PC-9 (cell line): Measurements from ENCODE around the gene PFKFB1. TPM values are rescaled to one million over a fixed set of nuclear protein-coding genes. Genes with fewer than 3 reads are reported as not detected.

ENCODE experiments used
- BruUV-seq: library from RNA; stranded (reverse); fragments of 400-500 nt; replicated peaks from 2 replicates; lab custom pipeline; 2021; lab: Mats Ljungman, UMichigan
- CTCF ChIA-PET: fragments of 300-600 bp; sonication (Branson Sonifier 250); formaldehyde crosslinking; loops from one replicate; lab custom pipeline; 2022; ENCODE audit warnings: antibody characterized with exemption; lab: Charles Lee
- POLR2A ChIA-PET: fragments of 300-600 bp; sonication (Branson Sonifier 250); formaldehyde crosslinking; loops from one replicate; lab custom pipeline; 2022; ENCODE audit warnings: antibody characterized with exemption; ENCODE audit not compliant: unreplicated experiment; lab: Charles Lee
- DNase-seq, 2 experiments: peaks; one replicate each; pipeline versions ENCODE4 v3.0.0 to v3.0.0-alpha.2; 2015 to 2022; ENCODE audit warnings: mixed read lengths in 1 of 2
- H2AFZ ChIP-seq: fragments of 200-600 bp; sonication (generic); 2 replicates; pipeline ENCODE4 v1.8.1; 2017; ENCODE audit warnings: antibody characterized with exemption
- H3F3A ChIP-seq: fragments of 200-600 bp; sonication (generic); 2 replicates; pipeline ENCODE4 v1.8.1; 2017; ENCODE audit warnings: antibody characterized with exemption, mild to moderate bottlenecking, low read depth; ENCODE audit not compliant: insufficient read depth
- H3K27ac ChIP-seq: fragments of 200-600 bp; sonication (generic); 2 replicates; pipeline ENCODE4 v1.6.1; 2016; ENCODE audit warnings: mixed run types
- H3K27me3 ChIP-seq: fragments of 200-600 bp; sonication (generic); 2 replicates; pipeline ENCODE4 v1.6.1; 2016; ENCODE audit warnings: low read depth, mixed run types; ENCODE audit not compliant: insufficient read depth
- H3K36me3 ChIP-seq: fragments of 200-600 bp; sonication (generic); 2 replicates; pipeline ENCODE4 v1.6.1; 2016; ENCODE audit warnings: low read depth, mixed run types
- H3K4me1 ChIP-seq: fragments of 200-600 bp; sonication (generic); replicated peaks from 2 replicates; pipeline ENCODE4 v1.6.1; 2016; ENCODE audit warnings: mixed run types; ENCODE audit not compliant: insufficient read depth
- H3K4me2 ChIP-seq: fragments of 200-600 bp; sonication (generic); 2 replicates; pipeline ENCODE4 v1.6.1; 2017; ENCODE audit warnings: mixed run types
- H3K4me3 ChIP-seq: fragments of 200-600 bp; sonication (generic); 2 replicates; pipeline ENCODE4 v1.6.1; 2016; ENCODE audit warnings: mixed run types
- H3K79me2 ChIP-seq: fragments of 200-600 bp; sonication (generic); 2 replicates; pipeline ENCODE4 v1.6.1; 2017; ENCODE audit warnings: low read depth, mixed run types
- H3K9me2 ChIP-seq: fragments of 200-600 bp; sonication (generic); 2 replicates; pipeline ENCODE4 v1.8.1; 2017; ENCODE audit warnings: mild to moderate bottlenecking; ENCODE audit not compliant: insufficient read depth
- H3K9me3 ChIP-seq: fragments of 200-600 bp; sonication (generic); 2 replicates; pipeline ENCODE4 v1.8.1; 2016; ENCODE audit warnings: low read depth; ENCODE audit not compliant: insufficient read depth
- H4K20me1 ChIP-seq: fragments of 200-600 bp; sonication (generic); 2 replicates; pipeline ENCODE4 v1.8.1; 2017; ENCODE audit not compliant: insufficient read depth
- CTCF ChIP-seq: fragments of 200-600 bp; sonication (generic); conservative IDR thresholded peaks from 2 replicates; pipeline ENCODE4 v1.6.1; 2017; ENCODE audit warnings: mixed run types, antibody characterized with exemption, mild to moderate bottlenecking, moderate library complexity
- EZH2 ChIP-seq: fragments of 200-600 bp; sonication (generic); IDR thresholded peaks from 2 replicates; pipeline ENCODE4 v1.8.0; 2017; ENCODE audit warnings: antibody characterized with exemption, low read depth
- intact Hi-C: fragments of 100-400 bp; cut with micrococcal nuclease; formaldehyde crosslinking; loops from one replicate; pipeline ENCODE4 v1.10.0; 2022; ENCODE audit not compliant: unreplicated experiment
- total RNA-seq: library from RNA; stranded (reverse); gene quantifications from 2 replicates; pipeline ENCODE4 v1.2.3, GENCODE V29; 2021

The PFKFB1 gene
- total RNA-seq, 1 experiment from 2014 or later, result 0.74 TPM

GRCh38 chrX:54926978-54927377 is 67.0 kb downstream of the PFKFB1 start:
- H3K9me2 ChIP-seq, result no peaks in the 10 kb centered on the region
- ChIA-PET CTCF (no interaction called here), POLR2A (no interaction called here)
- no peaks in the 10 kb centered on the region for H3K4me1 ChIP-seq
- H2AFZ ChIP-seq, result no peak overlapping the region
- H3K4me2 ChIP-seq, result no peak overlapping the region
- no peak overlapping the region for H3K4me3 ChIP-seq
- no peaks in the 10 kb centered on the region for H3K36me3 ChIP-seq
- no TSS peak for BruUV-seq
- peaks cover 3% of the 10 kb centered on the region; the same call in 1 of the 2 replicates for H3K27me3 ChIP-seq
- intact Hi-C loops, result no loop called here
- TF ChIP-seq CTCF (no peak), EZH2 (no peak)
- H4K20me1 ChIP-seq, result no peaks in the 10 kb centered on the region
- no peak overlapping the region for H3K27ac ChIP-seq
- H3K9me3 ChIP-seq, result no peaks in the 10 kb centered on the region
- H3F3A ChIP-seq, result no peaks in the 10 kb centered on the region
- DNase-seq, result no peak
- H3K79me2 ChIP-seq, result no peaks in the 10 kb centered on the region

- no peak for TF ChIP-seq CTCF
- TF ChIP-seq EZH2, result no peak
- H4K20me1 ChIP-seq, result no peaks in the 10 kb centered on the region
- H2AFZ ChIP-seq, result no peak overlapping the region
- POLR2A ChIA-PET, result no interaction called here
- H3K9me2 ChIP-seq, result no peaks in the 10 kb centered on the region
- H3K79me2 ChIP-seq, result no peaks in the 10 kb centered on the region
- no TSS peak for BruUV-seq
- intact Hi-C loops, result no loop called here
- no peak overlapping the region for H3K4me3 ChIP-seq
- DNase-seq, result no peak
- no peaks in the 10 kb centered on the region for H3K36me3 ChIP-seq
- H3K4me1 ChIP-seq, result no peaks in the 10 kb centered on the region
- H3K27me3 ChIP-seq, result peaks cover 3% of the 10 kb centered on the region; the same call in 1 of the 2 replicates
- H3K4me2 ChIP-seq, result no peak overlapping the region
- H3K27ac ChIP-seq, result no peak overlapping the region
- no peaks in the 10 kb centered on the region for H3F3A ChIP-seq
- CTCF ChIA-PET, result no interaction called here
- no peaks in the 10 kb centered on the region for H3K9me3 ChIP-seq
These were observed 70.6 kb downstream of the PFKFB1 start for GRCh38 chrX:54923376-54923775.

- Histone ChIP-seq H3K9me3 (no peaks in the 10 kb centered on the region), H3K9me2 (no peaks in the 10 kb centered on the region), H2AFZ (no peak overlapping the region), H3K4me1 (no peaks in the 10 kb centered on the region), H3K36me3 (no peaks in the 10 kb centered on the region), H3K4me3 (no peak overlapping the region), H3K79me2 (no peaks in the 10 kb centered on the region), H4K20me1 (no peaks in the 10 kb centered on the region), H3K4me2 (no peak overlapping the region), H3F3A (no peaks in the 10 kb centered on the region), H3K27ac (no peak overlapping the region), H3K27me3 (peaks cover 3% of the 10 kb centered on the region; the same call in 1 of the 2 replicates)
- no TSS peak for BruUV-seq
- DNase-seq, result no peak
- intact Hi-C loops, result no loop called here
- ChIA-PET POLR2A (no interaction called here), CTCF (no interaction called here)
- no peak for TF ChIP-seq EZH2
- no peak for TF ChIP-seq CTCF
These were observed 71.4 kb downstream of the PFKFB1 start for GRCh38 chrX:54922547-54922946.
